HG02571 (cell line): ENCODE measurements around the gene MDN1.

Experiments
- ATAC-seq: cut with Tn5 transposase; IDR thresholded peaks from one replicate; pipeline ENCODE4 v1.9.1; 2021; ENCODE audit warnings: mild to moderate bottlenecking, moderate library complexity; ENCODE audit not compliant: unreplicated experiment

The MDN1 gene

DNA sequence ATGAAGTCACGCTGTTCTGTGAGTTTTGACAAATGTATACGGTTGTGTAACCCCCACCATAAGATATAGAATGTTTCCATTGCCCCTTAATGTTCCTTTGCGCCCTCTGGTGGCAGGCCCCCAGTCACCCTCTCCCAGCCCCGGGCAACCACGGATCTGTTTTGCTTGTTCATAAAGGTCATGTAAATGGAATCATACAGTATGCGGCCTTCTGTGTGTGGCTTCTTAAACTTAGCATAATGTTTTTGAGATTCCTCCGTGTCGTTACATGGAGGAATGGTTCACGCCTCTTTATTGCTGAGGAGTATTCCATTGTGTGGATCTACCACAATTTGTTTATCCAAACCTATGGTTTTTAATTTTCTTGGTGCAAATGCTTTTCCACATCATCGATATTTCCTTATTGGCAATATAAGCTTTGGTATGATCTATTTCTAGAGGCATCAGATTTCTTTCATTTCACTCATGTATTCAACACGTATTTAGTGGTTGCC is 209.4 kb downstream of the MDN1 start:
- ATAC-seq, result no peak

- ATAC-seq, result no peak
Observed at GRCh38 chr6:89605861-89606260, 213.7 kb downstream of the MDN1 start.

- ATAC-seq, result no peak
Observed at GRCh38 chr6:89604653-89605052, 214.9 kb downstream of the MDN1 start.

GRCh38 chr6:89602166-89602565 is 217.4 kb downstream of the MDN1 start:
- ATAC-seq, result no peak

DNA sequence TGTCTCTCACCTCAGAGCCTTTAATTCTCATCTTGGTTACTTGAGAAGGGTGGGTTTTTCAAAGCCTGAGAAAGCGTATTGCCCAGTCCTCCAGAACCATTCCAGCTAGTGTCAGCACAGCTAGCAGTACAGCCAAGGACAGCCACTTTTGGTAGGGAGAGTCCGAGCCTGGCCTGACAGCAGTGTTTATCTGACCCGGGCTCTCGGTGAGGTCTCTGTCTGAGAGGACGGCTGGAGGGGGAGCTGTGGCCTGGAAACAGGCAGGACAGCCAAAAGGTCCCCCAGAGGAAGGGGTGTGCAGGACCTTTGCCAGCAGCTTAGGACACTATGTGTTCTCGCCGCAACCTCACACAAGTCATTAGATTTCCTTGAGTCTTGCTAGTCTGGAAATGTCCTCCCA is 219.9 kb downstream of the MDN1 start:
- no peak for ATAC-seq

DNA sequence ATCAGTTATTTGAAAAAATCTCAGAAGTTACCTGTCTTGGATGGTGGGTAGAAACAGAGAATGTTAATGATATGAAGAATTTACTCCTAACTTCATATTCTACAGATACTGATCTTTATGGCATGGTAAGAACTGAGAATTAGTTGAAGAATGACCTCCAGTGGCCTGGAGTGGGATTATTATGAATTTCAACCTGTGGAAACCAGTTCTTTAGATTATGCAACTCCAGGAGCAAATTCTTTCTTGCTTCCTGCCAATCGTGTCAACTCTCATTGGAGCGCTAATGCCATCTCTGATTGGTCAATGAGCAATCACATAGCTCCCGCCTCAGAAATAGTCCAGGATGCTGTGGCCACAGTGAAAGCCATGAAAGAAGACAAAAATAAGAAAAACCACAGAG is 221.6 kb downstream of the MDN1 start:
- no peak for ATAC-seq

DNA sequence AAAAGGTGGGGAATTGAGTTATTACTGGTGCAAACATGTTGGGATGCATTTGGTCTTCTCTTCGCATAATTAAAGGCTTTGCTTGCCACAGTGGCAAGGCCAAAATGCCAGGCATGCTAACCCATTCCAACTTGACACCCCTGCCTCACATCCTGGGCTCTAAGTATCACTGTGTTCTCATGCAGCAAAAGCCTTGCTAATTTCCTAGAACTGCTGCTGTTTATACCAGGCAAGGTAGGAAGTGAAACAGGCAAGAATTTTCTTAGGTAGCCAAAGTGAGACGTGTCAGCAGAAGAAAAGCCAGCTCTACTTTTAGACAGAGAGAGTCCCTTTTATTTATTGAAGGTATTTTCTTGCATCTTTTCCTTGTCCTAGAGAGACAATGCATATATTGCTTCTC is 222.2 kb downstream of the MDN1 start:
- ATAC-seq, result no peak

GRCh38 chr6:89596484-89596883 is 223.1 kb downstream of the MDN1 start:
- ATAC-seq, result no peak

DNA sequence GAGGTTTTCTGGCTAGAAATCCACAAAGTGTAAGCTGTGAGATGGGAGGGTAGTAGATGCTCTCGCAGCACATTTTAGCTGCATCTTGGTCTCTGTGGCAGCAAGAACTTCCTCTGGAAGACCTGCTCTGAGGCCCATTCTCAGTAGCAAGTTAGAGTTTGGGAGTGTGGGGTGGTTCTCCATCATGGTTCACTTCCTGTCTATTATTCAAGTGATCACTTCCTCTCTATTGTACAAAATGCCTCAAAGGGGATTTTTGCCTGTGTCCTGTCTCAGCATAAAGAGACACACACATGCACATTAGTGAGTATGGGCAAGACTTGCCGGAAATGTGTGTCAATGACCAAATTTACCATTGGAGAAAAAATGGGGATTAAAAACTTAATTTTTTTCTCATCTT is 223.5 kb downstream of the MDN1 start:
- peak; percentile 76 for ATAC-seq
